DND-41 (cell line): ENCODE data around the gene UTF1.

Experiments used
- ATAC-seq: fragments of 200-7000 bp; cut with Tn5 transposase; 3 replicates; pipeline ENCODE4 v1.9.1; 2021; ENCODE audit warnings: low read depth; ENCODE audit not compliant: insufficient read depth
- DNase-seq: peaks from one replicate; pipeline ENCODE4 v3.0.0-alpha.2; 2020
- H2AFZ ChIP-seq: 2 replicates; pipeline ENCODE4 v1.6.0; 2012; ENCODE audit warnings: low read depth, low read length
- H3K27ac ChIP-seq: 2 replicates; pipeline ENCODE4 v1.5.1; 2012; ENCODE audit warnings: low read length, inconsistent platforms
- H3K27me3 ChIP-seq: fragments of 200-600 bp; sonication (generic); 2 replicates; pipeline ENCODE4 v1.6.0; 2012; ENCODE audit warnings: low read length, mild to moderate bottlenecking, inconsistent platforms; ENCODE audit not compliant: insufficient read depth, poor library complexity
- H3K36me3 ChIP-seq: 2 replicates; pipeline ENCODE4 v1.5.1; 2012; ENCODE audit warnings: low read length, inconsistent platforms; ENCODE audit not compliant: insufficient read depth
- H3K4me1 ChIP-seq: 2 replicates; pipeline ENCODE4 v1.5.1; 2012; ENCODE audit warnings: mild to moderate bottlenecking, low read length; ENCODE audit not compliant: insufficient read depth
- H3K4me2 ChIP-seq: 2 replicates; pipeline ENCODE4 v1.6.0; 2012; ENCODE audit warnings: mild to moderate bottlenecking, moderate library complexity, low read length, inconsistent platforms; ENCODE audit not compliant: insufficient read depth
- H3K4me3 ChIP-seq, 2 experiments: fragments of 200-600 bp in 1 of 2; shearing (Covaris generic) in 1 of 2; 2 replicates each; pipeline ENCODE4 v1.5.1; 2012 to 2016; ENCODE audit warnings: inconsistent platforms in 2 of 2, low read length in 2 of 2, mild to moderate bottlenecking in 2 of 2, low read depth in 1 of 2, moderate library complexity in 1 of 2
- H3K79me2 ChIP-seq: 2 replicates; pipeline ENCODE4 v1.6.0; 2012; ENCODE audit warnings: low read length, inconsistent platforms; ENCODE audit not compliant: insufficient read depth
- H3K9ac ChIP-seq: 2 replicates; pipeline ENCODE4 v1.6.0; 2012; ENCODE audit warnings: low read depth, mild to moderate bottlenecking, inconsistent platforms, low read length, moderate library complexity
- H3K9me3 ChIP-seq: 2 replicates; pipeline ENCODE4 v1.5.1; 2012; ENCODE audit warnings: low read length, moderate library complexity, mild to moderate bottlenecking, inconsistent platforms; ENCODE audit not compliant: insufficient read depth, severe bottlenecking
- H4K20me1 ChIP-seq: 2 replicates; pipeline ENCODE4 v1.6.0; 2012; ENCODE audit warnings: low read length; ENCODE audit not compliant: insufficient read depth
- EZH2 ChIP-seq: IDR thresholded peaks from 3 replicates; pipeline ENCODE4 v1.6.1; 2012; ENCODE audit warnings: borderline replicate concordance, low read depth, mild to moderate bottlenecking, moderate library complexity, low read length, inconsistent platforms; ENCODE audit not compliant: severe bottlenecking
- TF ChIP-seq, protein P1 (sequence below): IDR thresholded peaks from 2 replicates; pipeline ENCODE4 v1.5.1; 2012; ENCODE audit warnings: borderline replicate concordance, low read length, moderate library complexity, mild to moderate bottlenecking; ENCODE audit not compliant: poor library complexity, severe bottlenecking; ENCODE audit errors: extremely low read depth

UTF1 gene

DNA sequence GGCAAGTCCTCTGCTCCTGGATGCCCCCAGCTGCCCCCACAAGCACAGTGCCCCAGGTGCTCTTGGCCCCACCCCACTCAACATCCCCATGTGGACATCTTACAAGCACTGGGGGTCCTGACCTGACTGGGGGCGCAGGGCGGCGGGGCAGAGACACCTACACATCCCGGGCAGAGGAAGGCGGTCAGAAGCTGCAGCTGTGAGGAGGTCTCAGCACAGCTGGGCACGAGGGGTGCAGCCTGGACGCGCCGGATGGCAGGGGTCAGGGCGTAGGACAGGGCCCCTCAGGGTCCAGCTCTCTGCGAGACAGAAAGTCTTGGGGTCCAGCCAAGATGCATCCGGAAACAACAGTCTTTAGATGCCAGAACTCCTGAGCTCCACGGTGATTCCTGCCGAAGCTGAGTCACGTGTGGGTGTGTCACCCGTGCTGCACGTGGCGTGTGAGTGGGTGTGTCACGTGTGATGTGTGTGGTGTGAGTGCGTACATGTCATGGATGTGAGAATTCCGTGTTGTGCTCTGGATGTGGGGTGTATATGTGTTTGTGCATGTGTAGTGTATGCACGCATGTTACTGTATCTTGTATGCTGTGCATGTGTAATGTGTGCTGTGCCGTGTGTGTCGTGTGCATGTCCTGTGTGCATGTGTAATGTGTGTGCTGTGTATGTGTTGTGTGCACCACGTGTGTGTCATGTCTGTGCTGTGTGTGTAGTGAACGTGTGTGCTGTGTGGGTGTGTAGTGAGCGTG, 12.8 kb downstream of the UTF1 start:
- H3K27me3 ChIP-seq = no peaks in the 10 kb centered on the region
- no peak overlapping the region for H2AFZ ChIP-seq
- H3K4me2 ChIP-seq = no peak overlapping the region
- H3K9me3 ChIP-seq = no peaks in the 10 kb centered on the region
- H3K4me3 ChIP-seq = no peak overlapping the region
- H3K27ac ChIP-seq = no peak overlapping the region
- H3K79me2 ChIP-seq = no peaks in the 10 kb centered on the region
- TF ChIP-seq, protein P1, sequence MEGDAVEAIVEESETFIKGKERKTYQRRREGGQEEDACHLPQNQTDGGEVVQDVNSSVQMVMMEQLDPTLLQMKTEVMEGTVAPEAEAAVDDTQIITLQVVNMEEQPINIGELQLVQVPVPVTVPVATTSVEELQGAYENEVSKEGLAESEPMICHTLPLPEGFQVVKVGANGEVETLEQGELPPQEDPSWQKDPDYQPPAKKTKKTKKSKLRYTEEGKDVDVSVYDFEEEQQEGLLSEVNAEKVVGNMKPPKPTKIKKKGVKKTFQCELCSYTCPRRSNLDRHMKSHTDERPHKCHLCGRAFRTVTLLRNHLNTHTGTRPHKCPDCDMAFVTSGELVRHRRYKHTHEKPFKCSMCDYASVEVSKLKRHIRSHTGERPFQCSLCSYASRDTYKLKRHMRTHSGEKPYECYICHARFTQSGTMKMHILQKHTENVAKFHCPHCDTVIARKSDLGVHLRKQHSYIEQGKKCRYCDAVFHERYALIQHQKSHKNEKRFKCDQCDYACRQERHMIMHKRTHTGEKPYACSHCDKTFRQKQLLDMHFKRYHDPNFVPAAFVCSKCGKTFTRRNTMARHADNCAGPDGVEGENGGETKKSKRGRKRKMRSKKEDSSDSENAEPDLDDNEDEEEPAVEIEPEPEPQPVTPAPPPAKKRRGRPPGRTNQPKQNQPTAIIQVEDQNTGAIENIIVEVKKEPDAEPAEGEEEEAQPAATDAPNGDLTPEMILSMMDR = no peak
- TF ChIP-seq EZH2 = no peak
- 0 out of 2 replicates have a peak, but pooled peaks cover 3% of the 10 kb centered on the region for H4K20me1 ChIP-seq
- no peak for ATAC-seq
- no peak overlapping the region for H3K9ac ChIP-seq
- no peaks in the 10 kb centered on the region for H3K4me1 ChIP-seq
- no peak for DNase-seq
- H3K36me3 ChIP-seq = no peaks in the 10 kb centered on the region

DNA sequence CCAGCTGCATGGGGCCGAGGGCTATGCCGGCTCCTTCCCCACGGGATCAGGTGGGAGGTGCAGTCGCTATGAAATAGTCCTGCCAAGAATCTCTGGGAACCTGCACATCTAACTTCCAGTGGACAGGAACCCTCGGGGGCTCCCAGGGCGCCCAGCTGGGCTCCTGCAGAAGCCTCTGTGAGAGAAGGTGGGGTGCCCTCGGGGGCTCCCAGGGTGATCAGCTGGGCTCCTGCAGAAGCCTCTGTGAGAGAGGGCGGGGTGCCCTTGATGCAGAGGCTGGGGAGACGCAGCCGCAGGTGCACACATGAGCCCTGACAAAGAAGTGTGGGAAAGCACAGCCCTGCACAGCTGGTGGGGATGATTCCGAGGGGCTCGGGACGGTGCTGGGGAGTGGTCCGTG, 13.6 kb downstream of the UTF1 start:
- Histone ChIP-seq H3K4me1 (no peaks in the 10 kb centered on the region), H3K9me3 (no peaks in the 10 kb centered on the region), H3K36me3 (no peaks in the 10 kb centered on the region)

DNA sequence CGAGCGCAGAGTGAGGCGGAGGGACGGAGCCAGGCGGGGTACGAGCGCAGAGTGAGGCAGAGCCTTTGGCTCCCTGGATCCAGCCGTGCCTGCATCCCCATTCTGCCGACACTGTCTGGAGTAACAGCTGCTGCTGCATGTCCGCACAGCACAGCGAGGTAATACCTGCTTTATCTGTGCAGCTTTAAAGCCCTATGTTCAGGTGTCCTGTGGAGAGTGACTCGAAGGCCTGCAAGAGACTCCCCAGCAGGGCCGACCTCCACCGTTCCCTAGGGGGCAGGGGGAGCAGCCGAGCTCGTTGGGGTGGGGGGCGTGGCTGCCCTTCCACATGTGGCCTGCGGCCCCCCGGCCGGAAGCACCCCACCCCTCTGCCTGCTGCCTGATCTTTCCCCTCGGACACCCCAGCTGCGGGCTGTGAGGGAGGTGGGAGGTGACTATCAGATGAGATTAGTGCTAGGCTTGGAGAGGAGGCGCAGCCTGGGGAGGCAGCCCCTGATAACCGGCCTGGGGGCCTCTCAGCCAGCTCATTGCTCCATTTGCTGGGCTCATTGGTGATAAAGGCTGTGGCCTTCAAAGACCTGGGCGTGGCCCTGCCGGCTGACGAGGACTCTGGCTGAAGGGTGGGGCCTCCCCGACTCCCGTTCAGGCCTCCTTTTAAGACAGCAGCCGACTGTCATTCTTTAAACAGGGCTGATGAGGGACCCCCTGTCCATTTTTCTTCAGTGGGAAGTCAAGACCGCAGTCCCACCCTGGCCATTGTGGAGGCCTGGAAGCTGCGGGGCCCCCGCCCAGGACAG, 15.6 kb downstream of the UTF1 start:
- TF ChIP-seq, protein P1 = no peak
- no peak for TF ChIP-seq EZH2
- Histone ChIP-seq H3K4me1 (no peaks in the 10 kb centered on the region), H3K36me3 (no peaks in the 10 kb centered on the region), H3K79me2 (no peaks in the 10 kb centered on the region), H3K27me3 (no peaks in the 10 kb centered on the region), H3K27ac (no peak overlapping the region), H2AFZ (no peak overlapping the region), H3K9ac (no peak overlapping the region), H3K4me3 (no peak overlapping the region), H3K9me3 (no peaks in the 10 kb centered on the region), H4K20me1 (0 out of 2 replicates have a peak, but pooled peaks cover 3% of the 10 kb centered on the region), H3K4me2 (no peak overlapping the region)
- ATAC-seq (no peak), DNase-seq (no peak)

More for the DNA sequence above, 13.6 kb downstream of the UTF1 start:
- no peak overlapping the region for H3K4me3 ChIP-seq
- ATAC-seq (no peak), DNase-seq (no peak)
- H3K9ac ChIP-seq = no peak overlapping the region
- no peak overlapping the region for H2AFZ ChIP-seq
- no peaks in the 10 kb centered on the region for H3K79me2 ChIP-seq
- no peak overlapping the region for H3K27ac ChIP-seq
- no peaks in the 10 kb centered on the region for H3K27me3 ChIP-seq
- 0 out of 2 replicates have a peak, but pooled peaks cover 3% of the 10 kb centered on the region for H4K20me1 ChIP-seq
- no peak overlapping the region for H3K4me2 ChIP-seq
- TF ChIP-seq, protein P1 = no peak
- no peak for TF ChIP-seq EZH2
